H1 (cell line): ENCODE measurements around the gene DGKK. TPM values are rescaled to one million over a fixed set of nuclear protein-coding genes. Genes with fewer than 3 reads are reported as not detected.

Experiments
- CTCF ChIA-PET: fragments of 300-600 bp; sonication (Branson Sonifier 250); formaldehyde crosslinking; loops from one replicate; lab custom pipeline; 2021; ENCODE audit not compliant: partially characterized antibody; lab: Charles Lee
- POLR2A ChIA-PET: fragments of 300-600 bp; sonication (Branson Sonifier 250); formaldehyde crosslinking; loops from one replicate; lab custom pipeline; 2021; ENCODE audit warnings: inconsistent platforms; ENCODE audit not compliant: partially characterized antibody; lab: Charles Lee
- DNase-seq, 2 experiments: peaks; one replicate each; pipeline versions ENCODE4 v3.0.0 to v3.0.0-alpha.2; 2010 to 2022; ENCODE audit warnings: low spot score in 2 of 2, low read depth in 1 of 2, mixed read lengths in 1 of 2
- FAIRE-seq: peaks from 2 replicates; lab custom pipeline; 2011; peaks lifted over from hg19 to GRCh38; lab: Jason Lieb, UNC
- H2AFZ ChIP-seq: 2 replicates; pipeline ENCODE4 v1.8.1; 2012; ENCODE audit warnings: low read length, inconsistent platforms
- H2AK5ac ChIP-seq: 2 replicates; pipeline ENCODE4 v1.6.1; 2013; ENCODE audit warnings: low read depth, low read length
- H2BK120ac ChIP-seq: replicated peaks from 2 replicates; pipeline ENCODE3; 2013; ENCODE audit warnings: low read depth, low read length, inconsistent platforms
- H2BK12ac ChIP-seq: 2 replicates; pipeline ENCODE4 v1.6.1; 2013; ENCODE audit warnings: low read depth, low read length
- H2BK15ac ChIP-seq: 2 replicates; pipeline ENCODE4 v1.6.1; 2013; ENCODE audit warnings: low read length
- H2BK20ac ChIP-seq: 2 replicates; pipeline ENCODE4 v1.6.1; 2013; ENCODE audit warnings: low read length
- H2BK5ac ChIP-seq: 2 replicates; pipeline ENCODE4 v1.6.1; 2013; ENCODE audit warnings: low read depth, low read length
- H3K14ac ChIP-seq: 2 replicates; pipeline ENCODE4 v1.6.1; 2013; ENCODE audit warnings: inconsistent platforms; ENCODE audit not compliant: insufficient read length
- H3K18ac ChIP-seq: 2 replicates; pipeline ENCODE4 v1.6.1; 2013; ENCODE audit warnings: low read length; ENCODE audit errors: extremely low read depth
- H3K23ac ChIP-seq: 2 replicates; pipeline ENCODE4 v1.6.1; 2013; ENCODE audit warnings: inconsistent platforms; ENCODE audit not compliant: insufficient read length
- H3K23me2 ChIP-seq: 2 replicates; pipeline ENCODE4 v1.6.1; 2013; ENCODE audit warnings: low read depth, low read length
- H3K27ac ChIP-seq: 2 replicates; pipeline ENCODE4 v1.6.1; 2011; ENCODE audit warnings: low read depth, low read length, inconsistent platforms
- H3K27me3 ChIP-seq, 4 experiments: replicated peaks in 1 of 4; 1 replicate in 1 of 4; 2 replicates in 3 of 4; pipeline versions ENCODE4 v1.6.1 to v1.8.1; 2011 to 2013; ENCODE audit warnings: low read length in 3 of 4, mild to moderate bottlenecking in 3 of 4, inconsistent platforms in 2 of 4, mixed read lengths in 2 of 4, moderate library complexity in 1 of 4; ENCODE audit not compliant: control insufficient read depth in 3 of 4, insufficient read depth in 3 of 4; ENCODE audit errors: extremely low read depth in 1 of 4
- H3K36me3 ChIP-seq, 4 experiments: 2 replicates each; pipeline versions ENCODE4 v1.6.1 to v1.8.1; 2011 to 2013; ENCODE audit warnings: mild to moderate bottlenecking in 4 of 4, low read length in 3 of 4, moderate library complexity in 2 of 4, control low read depth in 1 of 4, inconsistent platforms in 1 of 4; ENCODE audit not compliant: insufficient read depth in 4 of 4, control insufficient read depth in 2 of 4
- H3K4ac ChIP-seq: replicated peaks from 2 replicates; pipeline ENCODE3; 2013; ENCODE audit warnings: low read length, low read depth, mixed read lengths, inconsistent platforms; ENCODE audit not compliant: insufficient read length
- H3K4me1 ChIP-seq, 4 experiments: replicated peaks in 1 of 4; 1 replicate in 1 of 4; 2 replicates in 3 of 4; pipeline versions ENCODE4 v1.6.1 to v1.8.1; 2011 to 2013; ENCODE audit warnings: low read length in 3 of 4, inconsistent platforms in 2 of 4, mixed read lengths in 1 of 4; ENCODE audit not compliant: insufficient read depth in 4 of 4, control insufficient read depth in 3 of 4
- H3K4me2 ChIP-seq, 2 experiments: 2 replicates each; pipeline versions ENCODE4 v1.6.1 to v1.8.1; 2011 to 2013; ENCODE audit warnings: low read depth in 2 of 2, low read length in 2 of 2, control low read depth in 1 of 2, inconsistent platforms in 1 of 2, mild to moderate bottlenecking in 1 of 2; ENCODE audit not compliant: insufficient read depth in 1 of 2
- H3K4me3 ChIP-seq, 4 experiments: fragments of 200-600, 300-600 bp in 1 of 4; sonication (generic), shearing (Covaris generic), sonication (Bioruptor Twin) in 1 of 4; 2 replicates each; pipeline versions ENCODE4 v1.5.1 to v1.8.1; 2011 to 2016; ENCODE audit warnings: low read length in 4 of 4, low read depth in 3 of 4, control low read depth in 2 of 4, inconsistent platforms in 2 of 4, mild to moderate bottlenecking in 2 of 4, mixed read lengths in 1 of 4, moderate library complexity in 1 of 4; ENCODE audit not compliant: insufficient read depth in 2 of 4; ENCODE audit errors: extremely low read depth in 1 of 4
- H3K56ac ChIP-seq: replicated peaks from 2 replicates; pipeline ENCODE3; 2013; ENCODE audit warnings: low read depth, mild to moderate bottlenecking, mixed read lengths, low read length, inconsistent platforms; ENCODE audit not compliant: insufficient read length
- H3K79me1 ChIP-seq: 2 replicates; pipeline ENCODE4 v1.6.1; 2013; ENCODE audit warnings: low read depth, low read length, control low read depth
- H3K79me2 ChIP-seq, 2 experiments: 2 replicates each; pipeline versions ENCODE4 v1.6.1 to v1.8.1; 2012 to 2013; ENCODE audit warnings: low read length in 2 of 2, mild to moderate bottlenecking in 2 of 2, inconsistent platforms in 1 of 2; ENCODE audit not compliant: insufficient read depth in 2 of 2, control insufficient read depth in 1 of 2
- H3K9ac ChIP-seq, 4 experiments: replicated peaks in 1 of 4; 1 replicate in 1 of 4; 2 replicates in 3 of 4; pipeline versions ENCODE4 v1.6.1 to v1.8.1; 2011 to 2013; ENCODE audit warnings: low read depth in 3 of 4, low read length in 3 of 4, control low read depth in 2 of 4, mild to moderate bottlenecking in 2 of 4, moderate library complexity in 2 of 4, inconsistent platforms in 1 of 4; ENCODE audit errors: extremely low read depth in 1 of 4
- H3K9me3 ChIP-seq, 2 experiments: 2 replicates each; pipeline versions ENCODE4 v1.6.1 to v1.8.1; 2012 to 2013; ENCODE audit warnings: mild to moderate bottlenecking in 2 of 2, moderate library complexity in 2 of 2, control low read depth in 1 of 2, inconsistent platforms in 1 of 2, low read depth in 1 of 2, low read length in 1 of 2, mixed read lengths in 1 of 2; ENCODE audit not compliant: insufficient read depth in 2 of 2
- H4K20me1 ChIP-seq, 2 experiments: replicated peaks in 1 of 2; 2 replicates each; pipeline versions ENCODE3 to v1.8.1; 2011 to 2013; ENCODE audit warnings: inconsistent platforms in 2 of 2, low read length in 2 of 2, mild to moderate bottlenecking in 1 of 2; ENCODE audit not compliant: insufficient read depth in 2 of 2, control insufficient read depth in 1 of 2
- H4K5ac ChIP-seq: 2 replicates; pipeline ENCODE4 v1.6.1; 2013; ENCODE audit warnings: low read length, low read depth, mixed read lengths, inconsistent platforms; ENCODE audit not compliant: insufficient read length
- H4K8ac ChIP-seq: 2 replicates; pipeline ENCODE4 v1.8.0; 2013; ENCODE audit warnings: mild to moderate bottlenecking, moderate library complexity, low read length, inconsistent platforms; ENCODE audit not compliant: insufficient read depth; ENCODE audit errors: extremely low read depth
- H4K91ac ChIP-seq: replicated peaks from 2 replicates; pipeline ENCODE3; 2013; ENCODE audit warnings: low read length, mixed read lengths, inconsistent platforms; ENCODE audit not compliant: insufficient read length
- CTCF ChIP-seq, 3 experiments: IDR thresholded peaks; 1 replicate in 2 of 3; 2 replicates in 1 of 3; pipeline versions ENCODE4 v1.5.1 to v1.6.1; 2011; ENCODE audit warnings: low read length in 3 of 3, mild to moderate bottlenecking in 3 of 3, inconsistent platforms in 2 of 3, low read depth in 1 of 3, moderate library complexity in 1 of 3; ENCODE audit not compliant: insufficient read depth in 1 of 3; ENCODE audit errors: control extremely low read depth in 1 of 3
- KDM5A ChIP-seq: fragments of 200-600 bp; IDR thresholded peaks from 2 replicates; pipeline ENCODE4 v1.7.1; 2012; ENCODE audit warnings: mild to moderate bottlenecking, low read length, inconsistent platforms, mixed read lengths
- POLR2A ChIP-seq, 2 experiments: IDR thresholded peaks; 1 replicate in 1 of 2; 2 replicates in 1 of 2; pipeline ENCODE4 v1.6.1; 2011; ENCODE audit warnings: low read depth in 2 of 2, low read length in 2 of 2, mild to moderate bottlenecking in 2 of 2; ENCODE audit errors: control extremely low read depth in 1 of 2
- RXRA ChIP-seq: IDR thresholded peaks from 2 replicates; pipeline ENCODE4 v1.6.1; 2011; ENCODE audit warnings: low read depth, mild to moderate bottlenecking, low read length, moderate library complexity; ENCODE audit not compliant: insufficient read depth
- WGBS, 2 experiments: shearing (Covaris generic) in 1 of 2; methylation state at CpG; one replicate each; pipeline versions ENCODE4 v1.1.6 to v1.1.7; 2013 to 2015; ENCODE audit warnings: low lambda C conversion rate in 2 of 2, mixed read lengths in 2 of 2, inconsistent platforms in 1 of 2, low coverage in 1 of 2, missing lambda C conversion rate in 1 of 2; ENCODE audit not compliant: insufficient replicate concordance in 2 of 2, insufficient coverage in 1 of 2, insufficient read length in 1 of 2; ENCODE audit errors: extremely low coverage in 1 of 2, missing lambda C conversion rate in 1 of 2; 5-methylcytosine and 5-hydroxymethylcytosine counted together
- polyA plus RNA-seq, 7 experiments: library from polyadenylated mRNA; depleted of rRNA in 3 of 7; stranded (reverse) in 5 of 7; unstranded in 2 of 7; fragments of >200 nt in 5 of 7; fragments of 200-250 nt in 2 of 7; gene quantifications; 1 replicate in 5 of 7; 2 replicates in 1 of 7; 4 replicates in 1 of 7; pipeline versions ENCODE4 v1.2.1 to v1.2.3, GENCODE V29; 2011 to 2013; ENCODE audit warnings: missing spikeins in 2 of 7, mixed read lengths in 2 of 7
- total RNA-seq: library from RNA; stranded (reverse); fragmentation: NEBNext Ultra II Directional; extraction: Animal tissue kit (Norgen Biotek cat#: 25700); gene quantifications from 2 replicates; pipeline ENCODE4 v1.2.1, GENCODE V29; 2021

The DGKK gene
- total and polyA plus RNA-seq, 2 of the 8 experiments (the other 6 are each of a cell fraction or from before 2014, with no cell fraction given) = 4.9 to 19.2 TPM

- H3K27ac ChIP-seq = no peak overlapping the region
- H3K23me2 ChIP-seq = no peaks in the 10 kb centered on the region
- no peak overlapping the region for H3K18ac ChIP-seq
- no peaks in the 10 kb centered on the region for H3K9me3 ChIP-seq
- no peak overlapping the region for H3K56ac ChIP-seq
- H2BK15ac ChIP-seq = no peak overlapping the region
- no peaks in the 10 kb centered on the region for H3K79me2 ChIP-seq
- no peak overlapping the region for H2BK20ac ChIP-seq
- H2BK5ac ChIP-seq = no peak overlapping the region
- 35% methylated on average over 1 of the region's 1 CpG; no CpG with 5 or more reads in 1 of the 2 experiments for WGBS, 2 experiments
- H3K4ac ChIP-seq = no peak overlapping the region
- no peak overlapping the region for H2BK120ac ChIP-seq
- no peak overlapping the region for H3K23ac ChIP-seq
- no peak overlapping the region for H3K4me2 ChIP-seq
- no peak overlapping the region for H3K4me3 ChIP-seq
- H3K9ac ChIP-seq = no peak overlapping the region
- ChIA-PET POLR2A (interaction anchor here (1.5 kb wide), 1 partner anchor 12 kb away, joined by 3 read pairs; no protein-coding TSS in a partner anchor), CTCF (interaction anchor here (1.1 to 1.8 kb wide), 3 partner anchors 28 to 121 kb away, joined by 3 to 6 read pairs (median 4); no protein-coding TSS in a partner anchor)
- H3K36me3 ChIP-seq = no peaks in the 10 kb centered on the region
- FAIRE-seq (no peak), DNase-seq (no peak)
- H4K8ac ChIP-seq = no peak overlapping the region
- no peak overlapping the region for H4K5ac ChIP-seq
- no peak overlapping the region for H2AK5ac ChIP-seq
- H2AFZ ChIP-seq = no peak overlapping the region
- no peaks in the 10 kb centered on the region for H3K79me1 ChIP-seq
- no peak overlapping the region for H4K91ac ChIP-seq
- H3K14ac ChIP-seq = no peak overlapping the region
- H4K20me1 ChIP-seq = no peaks in the 10 kb centered on the region
- H3K4me1 ChIP-seq = peaks cover 0 to 18% (median 2%) of the 10 kb centered on the region in 4 experiments; a peak in 2 of 7 replicates
- H3K27me3 ChIP-seq = no peaks in the 10 kb centered on the region
- H2BK12ac ChIP-seq = no peak overlapping the region
- TF ChIP-seq POLR2A (IDR thresholded peaks at IDR 0.05; ENCODE audit: control extremely low read depth in 1 of 2, low read depth in 2 of 2, low read length in 2 of 2) (no peak), KDM5A (no peak), CTCF (IDR thresholded peaks at IDR 0.05; ENCODE audit: control extremely low read depth in 1 of 3, insufficient read depth in 1 of 3, low read depth in 1 of 3, low read length in 3 of 3) (no peak), RXRA (no peak)
Observed at GRCh38 chrX:50459615-50460014, 11.0 kb downstream of the DGKK start.
